OCI-LY7 (cell line): ENCODE results near the gene NAPG.

Experiments
- EZH2phosphoT487 ChIP-seq: fragments of 200-600 bp; sonication (generic); IDR thresholded peaks from 2 replicates; pipeline ENCODE4 v1.6.1; 2018; ENCODE audit warnings: low read depth, borderline replicate concordance, mild to moderate bottlenecking, mixed run types, antibody characterized with exemption, low read length, moderate library complexity, mixed read lengths
- TF ChIP-seq, protein P1 (sequence below): fragments of 200-600 bp; sonication (generic); conservative IDR thresholded peaks from 2 replicates; pipeline ENCODE4 v1.5.1; 2014; ENCODE audit warnings: mild to moderate bottlenecking, antibody characterized with exemption, low read length, moderate library complexity, mixed read lengths

DNA sequence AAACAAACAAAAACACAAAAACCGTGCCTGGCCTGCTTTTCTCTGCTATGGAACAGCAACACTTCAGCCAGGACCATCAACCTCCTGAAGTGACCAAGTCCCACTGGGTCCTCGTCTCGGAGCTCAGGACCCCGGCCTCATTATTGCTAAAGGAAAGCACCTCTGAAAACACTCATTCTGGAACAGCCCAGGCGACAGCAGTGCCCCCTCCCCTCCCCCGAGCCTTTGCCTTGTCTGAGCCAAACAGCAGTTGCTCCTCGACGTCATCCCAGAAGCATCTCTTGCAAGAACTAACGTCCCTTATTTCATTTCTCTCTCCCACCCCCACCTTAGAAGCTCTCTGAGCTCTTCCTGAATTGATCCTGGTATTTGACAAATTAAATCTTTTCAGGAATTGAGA, 44.0 kb upstream of the NAPG start:
- TF ChIP-seq, protein P1, sequence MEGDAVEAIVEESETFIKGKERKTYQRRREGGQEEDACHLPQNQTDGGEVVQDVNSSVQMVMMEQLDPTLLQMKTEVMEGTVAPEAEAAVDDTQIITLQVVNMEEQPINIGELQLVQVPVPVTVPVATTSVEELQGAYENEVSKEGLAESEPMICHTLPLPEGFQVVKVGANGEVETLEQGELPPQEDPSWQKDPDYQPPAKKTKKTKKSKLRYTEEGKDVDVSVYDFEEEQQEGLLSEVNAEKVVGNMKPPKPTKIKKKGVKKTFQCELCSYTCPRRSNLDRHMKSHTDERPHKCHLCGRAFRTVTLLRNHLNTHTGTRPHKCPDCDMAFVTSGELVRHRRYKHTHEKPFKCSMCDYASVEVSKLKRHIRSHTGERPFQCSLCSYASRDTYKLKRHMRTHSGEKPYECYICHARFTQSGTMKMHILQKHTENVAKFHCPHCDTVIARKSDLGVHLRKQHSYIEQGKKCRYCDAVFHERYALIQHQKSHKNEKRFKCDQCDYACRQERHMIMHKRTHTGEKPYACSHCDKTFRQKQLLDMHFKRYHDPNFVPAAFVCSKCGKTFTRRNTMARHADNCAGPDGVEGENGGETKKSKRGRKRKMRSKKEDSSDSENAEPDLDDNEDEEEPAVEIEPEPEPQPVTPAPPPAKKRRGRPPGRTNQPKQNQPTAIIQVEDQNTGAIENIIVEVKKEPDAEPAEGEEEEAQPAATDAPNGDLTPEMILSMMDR = no peak
- TF ChIP-seq EZH2phosphoT487 = no peak
